HG02678 (cell line): Measurements from ENCODE around the gene PKN2.
"Not testable (repeated sequence)": the region's sequence is repeated elsewhere in the genome, so short reads cannot be mapped to it uniquely, and the experiment has no call there.

Experiments used
- ATAC-seq: cut with Tn5 transposase; IDR thresholded peaks from one replicate; pipeline ENCODE4 v1.9.1; 2021; ENCODE audit warnings: mild to moderate bottlenecking, moderate library complexity; ENCODE audit not compliant: unreplicated experiment

PKN2 gene

DNA sequence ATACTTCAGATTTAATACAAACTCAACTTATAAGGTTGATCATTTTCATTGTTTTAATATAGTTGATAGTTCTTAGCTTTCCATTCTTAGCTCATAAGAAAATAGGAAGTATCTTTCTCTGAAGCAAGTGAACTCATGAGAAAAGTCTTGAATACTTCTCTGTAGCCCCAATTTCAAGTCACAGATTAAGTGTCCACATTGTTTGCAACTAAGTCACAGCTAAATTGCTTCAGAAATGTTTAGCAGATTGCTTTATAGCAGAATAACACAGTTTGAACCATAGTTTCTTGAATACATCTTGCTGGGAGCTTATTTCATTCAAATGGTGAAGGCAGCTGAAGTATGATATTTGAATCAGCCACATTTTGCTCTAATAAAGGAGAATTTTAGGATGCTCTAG lies 10.6 kb upstream of the PKN2 start:
- no peak for ATAC-seq

DNA sequence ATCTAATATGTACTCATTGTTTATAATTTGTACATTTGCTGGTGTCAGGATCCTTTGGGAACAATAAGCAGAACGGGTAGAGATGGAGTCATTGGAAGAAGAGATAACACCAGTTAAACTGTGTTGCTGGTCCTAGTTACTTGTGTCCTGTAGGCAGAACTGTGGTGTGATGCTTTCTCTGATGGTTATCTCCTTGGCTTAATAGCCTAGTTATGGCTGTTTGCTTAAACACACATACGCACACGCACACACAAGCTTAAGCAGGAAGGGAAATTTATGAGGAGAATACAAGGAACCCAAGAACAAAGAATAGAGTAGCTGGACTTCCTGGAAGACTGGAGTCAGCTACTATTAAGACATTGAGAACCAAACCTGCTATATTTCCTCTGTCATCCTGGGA lies 5.7 kb upstream of the PKN2 start:
- no peak for ATAC-seq

DNA sequence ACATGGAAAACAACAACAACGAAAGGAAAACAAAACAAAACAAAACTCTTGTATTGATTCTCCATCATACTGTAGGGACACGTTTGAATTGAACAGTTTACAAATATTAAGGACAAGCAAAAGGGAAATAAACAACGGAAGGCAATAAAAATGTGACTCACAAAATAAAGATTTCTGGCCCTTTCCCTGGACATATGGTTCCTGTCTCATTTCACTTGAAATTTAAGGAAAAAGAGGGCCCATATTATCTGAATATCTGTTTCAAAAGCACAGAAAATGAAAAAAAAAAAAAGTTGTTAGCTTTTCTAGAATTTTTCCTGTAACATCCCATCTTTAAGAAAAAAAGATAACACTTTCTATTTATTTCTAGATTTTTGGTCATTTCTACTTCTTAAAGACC lies 3.6 kb upstream of the PKN2 start:
- ATAC-seq, result no peak

DNA sequence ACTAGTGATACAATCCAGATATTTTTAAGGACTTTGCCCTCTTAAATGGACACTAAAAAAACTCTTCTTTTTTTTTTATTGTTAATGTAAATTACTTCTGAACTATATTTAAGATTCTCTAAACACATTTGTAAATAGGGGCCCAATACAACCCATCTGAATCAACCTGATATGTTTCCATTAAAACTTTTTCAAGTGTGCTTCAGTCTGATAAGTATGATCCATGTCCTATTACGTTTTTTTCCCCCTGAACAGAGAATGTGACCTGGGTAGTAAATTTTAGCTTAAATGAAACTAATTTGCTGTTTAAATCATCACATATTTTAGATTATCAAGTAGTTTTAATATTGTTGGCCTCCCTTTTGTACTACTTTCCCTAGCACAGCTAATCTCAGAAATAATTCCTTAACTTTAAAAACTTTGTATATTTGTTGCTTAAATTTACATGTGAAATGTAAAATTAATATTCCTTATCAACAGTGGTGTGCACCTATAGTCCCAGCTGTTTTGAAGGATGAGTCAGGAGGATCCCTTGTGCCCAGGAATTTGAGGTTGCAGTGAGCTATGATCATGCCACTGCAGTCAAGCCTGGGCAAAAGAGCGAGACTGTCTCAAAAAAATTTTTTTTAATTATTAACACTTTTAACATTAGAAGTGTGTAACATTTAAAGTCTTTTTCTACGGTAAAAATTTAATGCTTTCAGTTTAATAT lies 3.0 kb upstream of the PKN2 start:
- no peak for ATAC-seq

DNA sequence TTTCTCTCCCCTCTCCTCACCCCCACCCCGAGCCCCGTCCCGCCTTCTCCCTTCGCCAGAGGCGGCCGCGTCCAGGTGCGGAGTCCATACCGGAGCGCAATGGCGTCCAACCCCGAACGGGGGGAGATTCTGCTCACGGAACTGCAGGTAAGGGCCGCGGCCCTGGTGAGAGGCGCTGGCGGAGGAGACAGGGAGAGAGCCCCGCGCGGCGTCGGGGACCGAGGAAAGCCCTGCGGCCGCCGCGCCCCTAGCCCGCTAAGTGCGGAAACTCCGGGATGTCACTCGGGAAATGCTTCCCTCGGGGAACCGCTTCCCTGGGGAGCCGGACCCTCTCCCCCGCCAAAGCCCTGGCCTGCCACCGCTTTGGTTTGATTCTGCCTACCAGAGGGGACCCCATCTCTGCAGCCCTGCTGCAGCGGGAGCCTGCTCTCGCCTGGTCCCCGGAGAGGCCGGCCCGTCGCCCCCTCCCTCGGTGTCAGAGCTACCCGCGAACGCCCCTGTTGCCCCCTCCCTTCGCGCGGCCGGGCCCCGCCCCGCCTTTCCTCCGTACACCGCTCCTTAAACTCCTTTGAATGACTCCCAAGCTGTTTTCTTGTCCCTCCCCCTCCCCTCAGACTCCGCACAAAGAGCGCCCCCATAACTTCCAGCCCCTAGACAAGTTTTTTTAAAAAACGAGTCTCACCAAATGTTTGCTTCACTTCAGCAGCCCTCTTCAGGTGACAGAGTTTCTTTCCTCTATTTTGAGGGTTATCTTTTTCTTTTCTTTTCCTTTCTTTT lies 597 bp downstream of the PKN2 start:
- ATAC-seq, result peak; percentile 38

DNA sequence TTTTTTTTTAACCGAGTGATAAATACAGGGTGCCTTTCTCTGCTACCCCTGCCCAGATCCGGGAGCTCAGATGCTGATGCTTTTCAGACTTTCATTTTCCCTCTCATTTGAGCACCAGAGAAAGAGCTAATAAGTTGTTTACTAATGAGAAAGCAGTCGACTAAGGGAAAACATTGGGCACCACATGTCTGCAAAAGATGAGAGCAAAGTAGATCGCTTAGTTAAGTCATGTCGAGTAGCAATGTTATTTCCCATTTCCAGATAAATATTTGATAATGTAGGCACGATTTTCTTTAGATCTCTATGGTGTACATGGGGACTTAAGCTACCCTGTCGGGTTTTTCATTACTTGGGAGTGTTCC lies 1.2 kb downstream of the PKN2 start:
- ATAC-seq, result peak; percentile 5

DNA sequence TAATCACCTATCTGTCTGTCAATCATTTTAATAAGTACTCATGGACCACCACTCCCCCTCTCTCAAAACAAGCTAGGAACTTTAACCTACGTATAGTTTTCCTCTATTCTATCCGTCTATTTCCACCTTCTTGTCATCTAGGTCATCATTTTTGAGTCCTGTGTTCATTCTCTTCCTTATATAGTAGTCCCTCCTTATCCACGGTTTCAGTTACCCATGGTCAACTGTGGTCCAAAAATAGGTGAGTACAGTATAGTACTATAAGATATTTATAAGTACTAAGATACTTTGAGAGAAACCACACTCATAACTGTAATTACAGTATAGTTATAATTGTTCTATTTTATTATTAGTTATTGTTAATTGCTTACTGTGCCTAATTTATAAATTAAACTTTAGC lies 7.5 kb downstream of the PKN2 start:
- ATAC-seq, result no peak

DNA sequence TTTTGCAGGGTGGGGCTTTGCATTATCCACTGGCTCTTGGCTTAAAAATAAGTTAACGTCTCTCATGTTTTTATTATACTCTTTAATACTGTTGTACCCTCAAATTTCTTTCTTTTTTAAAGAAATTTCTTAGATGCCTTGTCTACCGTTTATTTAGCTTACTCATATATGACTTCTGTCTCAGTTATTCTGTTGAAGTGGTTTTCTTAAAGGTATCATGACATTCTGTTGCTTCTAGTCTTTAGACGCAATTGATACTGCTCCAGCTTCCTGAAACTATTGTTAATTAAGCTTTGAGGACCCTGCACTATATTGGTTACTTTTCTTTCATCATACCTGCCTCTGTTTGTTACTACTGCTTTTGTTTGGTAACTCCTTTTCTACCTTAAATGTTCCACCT lies 11.7 kb downstream of the PKN2 start:
- ATAC-seq, result no peak

DNA sequence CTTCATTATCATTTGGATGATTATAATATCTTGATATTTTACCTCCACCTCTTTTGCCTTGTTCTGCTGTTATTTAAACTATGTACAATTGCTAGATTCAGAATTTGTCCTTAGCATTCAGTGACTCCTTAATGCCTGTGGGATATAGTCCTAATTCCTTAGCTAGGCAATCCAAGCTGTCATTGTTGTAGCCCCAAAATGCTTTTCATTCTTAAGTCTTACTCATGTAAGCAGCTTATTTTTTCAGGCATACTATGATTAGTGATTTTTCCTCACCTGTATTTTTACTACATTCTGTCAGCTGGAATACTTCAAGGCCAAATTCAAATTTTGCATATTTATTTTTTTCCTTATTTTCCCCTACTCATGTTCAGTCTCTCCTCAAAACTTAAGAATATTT lies 13.4 kb downstream of the PKN2 start:
- no peak for ATAC-seq

DNA sequence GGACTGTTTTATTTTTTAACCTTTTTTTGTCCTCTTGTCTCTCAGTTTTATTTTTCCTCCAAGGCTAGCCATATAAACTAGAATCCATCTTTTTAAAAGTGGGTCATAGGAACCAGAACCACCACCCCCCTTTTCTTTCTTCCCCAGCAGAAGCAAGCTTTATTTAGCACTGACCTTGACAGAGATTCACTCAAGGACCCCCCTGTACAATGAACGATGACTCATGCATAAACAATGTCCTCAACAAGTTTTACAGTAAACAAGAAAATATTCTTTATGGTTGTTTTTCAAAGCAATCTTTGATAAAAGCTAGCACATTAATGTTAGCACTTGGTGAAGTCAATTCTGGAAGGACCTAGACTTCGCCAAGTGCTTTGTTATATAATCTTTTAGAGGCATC lies 14.1 kb downstream of the PKN2 start:
- ATAC-seq, result no peak

DNA sequence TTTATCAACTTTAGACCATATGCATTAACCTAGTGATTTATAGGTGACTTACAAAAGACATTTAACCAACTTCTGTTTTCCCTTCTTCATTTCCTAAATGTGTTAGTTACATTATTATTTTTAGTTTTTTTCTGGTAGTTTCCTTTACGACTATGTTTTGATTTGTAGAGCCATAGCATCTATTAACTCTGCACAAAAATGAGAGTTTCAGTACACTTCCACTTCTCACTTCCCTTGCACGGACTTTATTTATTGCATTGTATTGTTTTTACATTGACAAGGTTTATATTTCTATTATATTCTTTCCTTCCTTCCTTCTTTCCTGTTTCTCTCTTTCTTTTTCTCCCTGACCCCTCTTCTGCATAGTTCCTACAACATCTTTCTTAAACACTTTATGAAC lies 14.7 kb downstream of the PKN2 start:
- ATAC-seq, result no peak

DNA sequence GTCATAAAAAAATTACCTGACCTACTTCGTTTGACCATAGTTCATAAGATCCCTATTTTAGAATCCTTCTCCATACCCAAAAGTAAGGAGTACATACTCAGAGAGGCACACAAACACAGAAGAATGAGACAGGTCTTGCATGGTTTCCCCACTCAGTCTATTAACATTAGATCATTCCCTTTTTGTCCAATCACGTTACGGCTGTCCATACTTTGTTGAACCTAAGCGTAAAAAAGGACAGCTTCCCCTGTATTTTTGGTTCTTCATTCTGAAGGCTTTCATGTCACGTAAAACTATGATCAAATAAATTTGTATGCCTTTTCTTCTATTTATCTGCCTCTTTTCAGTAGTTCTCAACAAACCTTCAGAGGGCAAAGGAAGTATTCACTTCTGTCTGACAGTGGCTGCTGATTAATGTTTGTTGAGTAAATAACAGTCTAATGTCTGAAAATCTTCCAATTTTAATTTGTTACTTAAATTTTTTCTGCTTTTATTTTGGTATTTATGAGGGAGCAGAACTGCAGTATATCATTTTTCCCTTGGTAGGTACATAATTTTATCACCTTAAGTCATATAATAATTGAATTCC lies 16.4 kb downstream of the PKN2 start:
- no peak for ATAC-seq

DNA sequence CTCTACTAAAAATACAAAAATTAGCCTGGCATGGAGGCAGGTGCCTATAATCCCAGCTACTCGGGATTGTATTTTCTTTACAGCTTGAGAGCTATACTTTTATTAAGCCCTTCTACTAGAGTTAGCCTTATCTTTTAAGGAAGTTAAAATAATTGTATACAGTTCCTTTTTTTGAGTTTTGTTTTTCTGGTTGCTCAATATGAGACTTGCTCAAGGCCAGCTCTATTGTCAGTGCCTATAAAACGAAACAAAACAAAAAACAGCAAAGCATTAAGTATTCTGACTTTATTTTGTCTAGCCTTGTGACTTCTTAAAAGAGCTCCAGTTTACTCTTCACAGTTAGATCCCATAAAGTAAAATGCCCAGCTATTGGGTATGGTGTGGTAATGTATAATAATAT lies 17.2 kb downstream of the PKN2 start:
- ATAC-seq, result peak; percentile 83

DNA sequence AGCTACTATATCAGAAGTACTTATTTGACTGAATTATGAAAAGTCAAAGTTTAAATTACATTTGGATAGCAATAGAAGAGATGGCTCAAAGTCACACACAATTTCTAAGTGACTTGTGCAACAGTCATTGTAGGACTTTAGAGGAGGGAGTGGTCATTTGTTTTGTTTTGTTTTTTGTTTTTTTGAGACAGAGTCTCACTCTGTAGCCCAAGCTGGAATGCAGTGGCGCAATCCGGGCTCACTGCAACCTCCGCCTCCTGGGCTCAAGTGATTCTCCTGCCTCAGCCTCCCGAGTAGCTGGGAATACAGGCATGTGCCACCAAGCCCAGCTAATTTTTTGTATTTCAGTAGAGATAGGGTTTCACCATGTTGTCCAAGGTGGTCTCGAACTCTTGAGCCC lies 17.7 kb downstream of the PKN2 start:
- not testable (repeated sequence) for ATAC-seq

DNA sequence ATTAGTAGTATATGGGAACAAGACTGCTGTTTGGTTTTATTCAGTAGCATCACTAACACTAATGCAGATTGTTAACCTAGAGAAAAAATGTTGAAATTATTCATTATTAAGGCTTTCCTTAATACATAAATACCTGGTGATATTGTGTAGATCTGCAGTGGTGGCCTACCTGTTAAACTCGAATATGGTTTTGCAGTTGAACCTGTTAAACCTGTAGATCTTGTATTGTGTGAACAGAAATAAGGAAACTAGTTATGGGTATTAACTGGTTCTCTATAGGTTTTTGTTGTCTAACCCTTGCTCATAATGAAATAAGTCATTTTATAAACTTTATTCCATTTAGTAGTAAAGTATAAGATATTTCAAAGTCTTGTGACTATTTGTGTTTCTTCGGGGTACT lies 23.9 kb downstream of the PKN2 start:
- ATAC-seq, result no peak

DNA sequence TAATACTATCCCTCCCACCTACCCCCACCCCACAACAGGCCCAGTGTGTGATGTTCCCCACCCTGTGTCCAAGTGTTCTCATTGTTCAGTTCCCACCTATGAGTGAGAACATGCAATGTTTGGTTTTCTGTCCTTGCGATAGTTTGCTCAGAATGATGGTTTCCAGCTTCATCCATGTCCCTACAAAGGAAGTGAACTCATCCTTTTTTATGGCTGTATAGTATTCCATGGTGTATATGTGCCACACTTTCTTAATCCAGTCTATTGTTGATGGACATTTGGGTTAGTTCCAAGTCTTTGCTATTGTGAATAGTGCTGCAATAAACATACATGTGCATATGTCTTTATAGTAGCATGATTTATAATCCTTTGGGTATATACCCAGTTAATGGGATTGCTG lies 28.8 kb downstream of the PKN2 start:
- ATAC-seq, result not testable (repeated sequence)

DNA sequence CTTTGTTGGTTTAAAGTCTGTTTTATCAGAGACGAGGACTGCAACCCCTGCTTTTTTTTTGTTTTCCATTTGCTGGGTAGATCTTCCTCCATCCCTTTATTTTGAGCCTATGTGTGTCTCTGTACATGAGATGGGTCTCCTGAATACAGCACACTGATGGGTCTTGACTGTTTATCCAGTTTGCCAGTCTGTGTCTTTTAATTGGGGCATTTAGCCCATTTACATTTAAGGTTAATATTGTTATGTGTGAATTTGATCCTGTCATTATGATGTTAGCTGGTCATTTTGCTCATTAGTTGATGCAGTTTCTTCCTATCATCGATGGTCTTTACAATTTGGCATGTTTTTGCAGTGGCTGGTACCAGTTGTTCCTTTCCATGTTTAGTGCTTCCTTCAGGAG lies 32.5 kb downstream of the PKN2 start:
- not testable (repeated sequence) for ATAC-seq

DNA sequence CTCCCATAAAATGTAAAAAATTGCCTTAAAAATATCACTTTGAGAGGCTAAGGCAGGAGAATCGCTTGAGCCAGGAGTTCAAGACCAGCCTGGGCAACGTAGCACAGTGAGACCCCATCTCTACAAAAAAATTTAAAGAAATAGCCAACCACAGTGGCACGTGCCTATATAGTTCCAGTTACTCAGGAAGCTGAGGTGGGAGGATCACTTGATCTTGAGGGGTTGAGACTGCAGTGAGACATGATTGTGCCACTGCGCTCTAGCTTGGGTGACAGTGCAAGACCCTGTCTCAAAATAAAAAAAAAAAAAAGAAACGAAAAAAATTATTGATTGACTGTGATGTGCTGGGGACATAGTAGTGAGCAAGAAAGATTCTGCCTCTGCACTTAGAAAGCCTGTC lies 38.4 kb downstream of the PKN2 start:
- ATAC-seq, result no peak

DNA sequence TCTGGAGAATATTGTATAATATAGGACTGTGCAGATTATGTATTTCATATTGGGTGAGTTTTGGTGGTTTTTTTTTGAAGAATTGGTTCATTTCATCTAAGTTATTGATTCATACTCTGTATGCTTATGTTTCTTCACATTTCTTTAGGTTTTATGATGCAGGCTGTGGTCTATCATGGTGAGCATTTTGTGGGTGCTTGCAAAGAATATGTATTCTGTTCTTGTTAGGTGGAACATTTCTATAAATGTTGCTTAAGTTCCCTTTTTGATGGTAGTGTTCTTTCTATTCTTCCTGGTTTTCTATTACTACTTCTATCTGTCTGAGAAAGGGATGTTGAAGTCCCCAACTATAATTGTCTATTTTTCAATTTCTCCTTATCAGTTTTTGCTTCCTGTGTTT lies 42.6 kb downstream of the PKN2 start:
- ATAC-seq, result no peak

DNA sequence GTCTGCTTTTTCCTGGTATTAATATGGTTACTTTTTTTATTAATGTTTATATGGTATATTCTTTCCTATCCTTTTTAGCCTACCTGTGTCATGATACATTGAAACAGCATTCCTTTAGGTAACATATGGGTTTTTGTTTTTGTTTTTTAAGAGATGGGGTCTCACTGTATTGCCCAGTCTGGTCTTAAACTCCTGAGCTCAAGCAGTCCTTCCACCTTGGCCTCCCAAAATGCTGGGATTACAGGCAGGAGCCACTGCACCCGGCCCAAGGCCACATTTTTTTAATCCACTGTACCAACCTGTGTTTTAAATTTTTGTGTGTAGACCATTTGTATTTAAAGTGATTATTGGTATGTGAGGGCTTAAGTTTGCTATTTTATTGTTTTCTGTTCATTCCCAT lies 43.1 kb downstream of the PKN2 start:
- no peak for ATAC-seq

DNA sequence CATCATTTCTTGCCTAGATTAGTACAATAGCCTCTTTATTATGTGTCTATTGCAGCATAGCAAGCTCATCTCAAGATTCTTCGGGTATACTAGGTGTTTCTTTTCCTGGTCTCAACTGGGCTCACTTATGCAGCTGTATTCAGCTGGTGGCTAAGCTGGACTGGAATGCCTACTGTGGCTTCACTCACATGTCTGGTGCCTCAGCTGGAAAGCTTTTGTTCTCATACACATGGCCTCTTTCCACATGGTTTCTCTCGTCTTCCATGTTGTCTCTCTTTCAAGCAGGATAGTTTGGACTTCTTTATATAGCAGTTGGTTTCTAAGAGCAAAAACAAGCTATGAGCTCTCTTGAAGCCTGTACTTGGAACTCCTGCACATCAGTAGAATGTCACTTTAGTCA lies 45.2 kb downstream of the PKN2 start:
- ATAC-seq, result no peak

DNA sequence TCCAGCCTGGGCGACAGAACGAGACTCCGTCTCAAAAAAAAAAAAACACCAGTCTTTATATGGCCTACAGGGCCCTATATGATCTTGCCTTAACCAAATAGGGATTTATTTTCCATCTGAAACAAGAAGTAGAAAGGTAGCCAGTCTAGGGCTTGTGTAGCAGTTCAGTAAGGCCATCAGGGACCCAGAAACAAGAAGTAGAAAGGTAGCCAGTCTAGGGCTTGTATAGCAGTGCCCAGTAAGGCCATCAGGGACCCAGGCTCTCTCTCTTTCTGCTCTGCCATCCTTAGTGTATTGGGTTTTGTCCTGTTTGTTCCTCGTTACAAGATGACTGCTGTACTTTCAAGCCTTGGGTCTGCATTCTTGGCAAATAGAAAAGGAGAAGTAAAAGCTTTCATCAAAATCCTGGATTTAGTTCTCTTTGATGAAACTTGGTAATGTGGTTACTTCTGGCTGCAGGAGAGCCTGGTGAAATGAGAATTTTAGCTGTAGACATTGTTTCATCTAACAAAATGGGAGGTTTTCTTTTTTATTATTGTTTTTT lies 46.1 kb downstream of the PKN2 start:
- ATAC-seq, result no peak
